ENCODE measurements around the gene APOM.

GRCh38 chr6:31666337-31666965 is 10.8 kb downstream of the APOM start:
- TF ChIP-seq ESRRG (CRISPR knock-in tag; IDR thresholded peaks at IDR 0.05), result no peak
- no peak for TF ChIP-seq TCF4 (CRISPR knock-in tag; IDR thresholded peaks at IDR 0.05; ENCODE audit: borderline replicate concordance)
- TF ChIP-seq PATZ1 (CRISPR knock-in tag; IDR thresholded peaks at IDR 0.05; ENCODE audit: borderline replicate concordance), result no peak
- no peak for TF ChIP-seq ARNTL (CRISPR knock-in tag; IDR thresholded peaks at IDR 0.05; ENCODE audit: borderline replicate concordance, low read depth)
- TF ChIP-seq ZFP30 (CRISPR knock-in tag; IDR thresholded peaks at IDR 0.05), result no peak
- TF ChIP-seq ZNF565 (CRISPR knock-in tag; conservative IDR thresholded peaks at IDR 0.05; ENCODE audit: low read depth), result no peak
- no peak for TF ChIP-seq CSRNP3 (CRISPR knock-in tag; IDR thresholded peaks at IDR 0.05)
- no peak for TF ChIP-seq ISL1 (CRISPR knock-in tag; IDR thresholded peaks at IDR 0.05)
- TF ChIP-seq CSDC2 (CRISPR knock-in tag; IDR thresholded peaks at IDR 0.05), result no peak
- no peak for TF ChIP-seq PPARA (CRISPR knock-in tag; IDR thresholded peaks at IDR 0.05; ENCODE audit: borderline replicate concordance)
- TF ChIP-seq CREB5 (CRISPR knock-in tag; IDR thresholded peaks at IDR 0.05; ENCODE audit: low read depth), result no peak
- TF ChIP-seq RARB (CRISPR knock-in tag; IDR thresholded peaks at IDR 0.05), result no peak
- TF ChIP-seq ZFP3 (CRISPR knock-in tag; IDR thresholded peaks at IDR 0.05), result no peak
- TF ChIP-seq ZC3H10 (CRISPR knock-in tag; IDR thresholded peaks at IDR 0.05), result no peak

Measured in SK-N-SH treated with all-trans-retinoic acid at 6 μM for 48 hours (cell line).